Measurements from ENCODE around the gene CDH26.

- TF ChIP-seq CTCF (IDR thresholded peaks at IDR 0.05; ENCODE audit: insufficient read depth, low read length, poor library complexity, severe bottlenecking) (no peak), EZH2phosphoT487 (conservative IDR thresholded peaks at IDR 0.05; ENCODE audit: low read length) (no peak)
These were observed 93.7 kb downstream of the CDH26 start for GRCh38 chr20:60051911-60052310.
